Stomach (tissue), 4 donors: ENCODE data around the gene SAPCD2.

Experiments
- CTCF ChIP-seq, 7 experiments: fragments of 450-650 bp in 4 of 7; fragments of 200-600 bp in 3 of 7; sonication (generic) in 3 of 7; IDR thresholded peaks; one replicate each; pipeline ENCODE4 v1.5.1; 2016 to 2019; ENCODE audit warnings: antibody characterized with exemption in 7 of 7, control low read depth in 2 of 7, mild to moderate bottlenecking in 1 of 7
- EP300 ChIP-seq: sonication (generic); formaldehyde crosslinking; IDR thresholded peaks from one replicate; pipeline ENCODE4 v1.6.1; 2017; ENCODE audit warnings: antibody characterized with exemption
- POLR2AphosphoS5 ChIP-seq, 3 donors: sonication (generic); formaldehyde crosslinking; IDR thresholded peaks; one replicate each; pipeline ENCODE4 v1.6.1; 2016; ENCODE audit warnings: antibody characterized with exemption in 3 of 3

- TF ChIP-seq CTCF (IDR thresholded peaks at IDR 0.05) (no peak), POLR2AphosphoS5 (IDR thresholded peaks at IDR 0.05) (no peak), EP300 (no peak)
Observed at GRCh38 chr9:137045294-137046087, 24.9 kb downstream of the SAPCD2 start.
